Activated naive CD4-positive, alpha-beta T cell (primary cell): Measurements from ENCODE around the gene MAP3K9.

Experiments
- DNase-seq, 4 experiments: peaks; one replicate each; lab custom pipeline; 2025; lab: John Stamatoyannopoulos, UW

The MAP3K9 gene

GRCh38 chr14:70821584-70822529 is 12.5 kb upstream of the MAP3K9 start:
- peak in 3 of 4 experiments; percentile 9 to 49 (median 10) for DNase-seq

GRCh38 chr14:70816525-70816924 is 7.2 kb upstream of the MAP3K9 start:
- no peak for DNase-seq

- DNase-seq: no peak
Measured at GRCh38 chr14:70814466-70814865, 5.2 kb upstream of the MAP3K9 start.

- no peak for DNase-seq
Measured at GRCh38 chr14:70812124-70812818, 3.0 kb upstream of the MAP3K9 start.

GRCh38 chr14:70811578-70811977 is 2.3 kb upstream of the MAP3K9 start:
- no peak for DNase-seq

- DNase-seq: no peak
Measured at GRCh38 chr14:70811050-70811449, 1.7 kb upstream of the MAP3K9 start.

- DNase-seq: no peak
Measured at GRCh38 chr14:70810621-70811020, 1.3 kb upstream of the MAP3K9 start.

GRCh38 chr14:70808416-70809224 is 693 bp downstream of the MAP3K9 start:
- peak in 3 of 4 experiments; percentile 22 to 43 (median 27) for DNase-seq

GRCh38 chr14:70807898-70808415 is 1.4 kb downstream of the MAP3K9 start:
- DNase-seq: peak in 3 of 4 experiments; percentile 22 to 40 (median 24)

GRCh38 chr14:70804556-70805162 is 4.7 kb downstream of the MAP3K9 start:
- no peak for DNase-seq

GRCh38 chr14:70803321-70804310 is 5.7 kb downstream of the MAP3K9 start:
- DNase-seq: no peak

- no peak for DNase-seq
Measured at GRCh38 chr14:70802379-70802778, 6.9 kb downstream of the MAP3K9 start.

- no peak for DNase-seq
Measured at GRCh38 chr14:70801836-70802235, 7.5 kb downstream of the MAP3K9 start.

GRCh38 chr14:70796551-70796950 is 12.8 kb downstream of the MAP3K9 start:
- DNase-seq: no peak

GRCh38 chr14:70794294-70794693 is 15.0 kb downstream of the MAP3K9 start:
- DNase-seq: no peak

GRCh38 chr14:70793637-70794036 is 15.7 kb downstream of the MAP3K9 start:
- no peak for DNase-seq

GRCh38 chr14:70792939-70793338 is 16.4 kb downstream of the MAP3K9 start:
- DNase-seq: no peak

- no peak for DNase-seq
Measured at GRCh38 chr14:70791971-70792370, 17.3 kb downstream of the MAP3K9 start.

GRCh38 chr14:70789961-70790360 is 19.4 kb downstream of the MAP3K9 start:
- DNase-seq: no peak

GRCh38 chr14:70789361-70789760 is 20.0 kb downstream of the MAP3K9 start:
- no peak for DNase-seq
